Fibroblast of the aortic adventitia (primary cell): ENCODE measurements around the gene MEAK7. TPM values are rescaled to one million over a fixed set of nuclear protein-coding genes. Genes with fewer than 3 reads are reported as not detected.
"Not testable (repeated sequence)": the region's sequence is repeated elsewhere in the genome, so short reads cannot be mapped to it uniquely, and the experiment has no call there.

Experiments
- DNase-seq: peaks from one replicate; pipeline ENCODE4 v3.0.0-alpha.2; 2010; ENCODE audit warnings: low read depth
- H3K4me3 ChIP-seq: 2 replicates; pipeline ENCODE4 v1.5.1; 2011; ENCODE audit warnings: low read depth, mild to moderate bottlenecking, control low read depth, low read length, moderate library complexity
- total RNA-seq: library from RNA; depleted of rRNA; stranded (reverse); fragments of >200 nt; gene quantifications from 2 replicates; pipeline ENCODE4 v1.2.3, GENCODE V29; 2012; ENCODE audit warnings: low replicate concordance
- TF ChIP-seq, protein P1 (sequence below): IDR thresholded peaks from 2 replicates; pipeline ENCODE4 v1.5.1; 2011; ENCODE audit warnings: mild to moderate bottlenecking, low read length, control low read depth, inconsistent platforms; ENCODE audit not compliant: insufficient read depth

MEAK7 gene
- total RNA-seq, 1 donor = 19.1 TPM

DNA sequence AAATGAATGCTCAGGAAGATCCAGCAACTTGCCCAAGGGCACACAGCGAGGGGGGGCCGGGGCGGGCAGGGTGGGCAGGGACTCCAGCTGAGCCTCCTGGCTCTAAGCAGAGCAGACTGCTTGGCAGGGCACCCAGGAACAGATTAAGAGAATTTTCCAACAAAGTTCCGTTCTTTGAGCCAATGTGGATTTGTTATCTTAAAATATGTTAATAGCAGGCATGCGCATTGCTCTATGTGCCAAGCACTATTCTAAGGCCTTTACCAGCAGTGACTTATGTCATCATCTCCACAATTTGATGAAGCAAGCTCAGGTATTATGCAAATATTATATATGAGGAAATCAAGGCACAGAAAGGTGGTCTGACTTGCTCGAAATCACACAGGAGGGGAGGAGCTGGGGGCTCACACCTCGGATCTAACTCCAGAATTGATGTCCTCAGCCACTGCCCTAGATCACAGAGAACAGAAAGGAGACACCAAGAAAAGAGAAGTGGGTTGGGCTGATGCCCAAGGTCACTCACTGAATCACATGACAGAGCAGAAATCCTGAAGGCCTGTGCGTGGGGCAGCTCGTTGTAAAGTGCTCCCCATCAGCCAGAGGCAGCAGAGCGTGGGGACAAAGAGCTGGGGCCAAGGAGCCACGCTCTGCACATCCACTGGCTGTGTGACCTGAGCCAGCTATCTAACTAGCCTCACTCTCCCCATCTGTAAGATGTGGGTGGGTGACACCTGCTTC, 23.2 kb upstream of the MEAK7 start:
- H3K4me3 ChIP-seq = no peak overlapping the region
- TF ChIP-seq, protein P1, sequence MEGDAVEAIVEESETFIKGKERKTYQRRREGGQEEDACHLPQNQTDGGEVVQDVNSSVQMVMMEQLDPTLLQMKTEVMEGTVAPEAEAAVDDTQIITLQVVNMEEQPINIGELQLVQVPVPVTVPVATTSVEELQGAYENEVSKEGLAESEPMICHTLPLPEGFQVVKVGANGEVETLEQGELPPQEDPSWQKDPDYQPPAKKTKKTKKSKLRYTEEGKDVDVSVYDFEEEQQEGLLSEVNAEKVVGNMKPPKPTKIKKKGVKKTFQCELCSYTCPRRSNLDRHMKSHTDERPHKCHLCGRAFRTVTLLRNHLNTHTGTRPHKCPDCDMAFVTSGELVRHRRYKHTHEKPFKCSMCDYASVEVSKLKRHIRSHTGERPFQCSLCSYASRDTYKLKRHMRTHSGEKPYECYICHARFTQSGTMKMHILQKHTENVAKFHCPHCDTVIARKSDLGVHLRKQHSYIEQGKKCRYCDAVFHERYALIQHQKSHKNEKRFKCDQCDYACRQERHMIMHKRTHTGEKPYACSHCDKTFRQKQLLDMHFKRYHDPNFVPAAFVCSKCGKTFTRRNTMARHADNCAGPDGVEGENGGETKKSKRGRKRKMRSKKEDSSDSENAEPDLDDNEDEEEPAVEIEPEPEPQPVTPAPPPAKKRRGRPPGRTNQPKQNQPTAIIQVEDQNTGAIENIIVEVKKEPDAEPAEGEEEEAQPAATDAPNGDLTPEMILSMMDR = no peak
- DNase-seq = peak; percentile 69

DNA sequence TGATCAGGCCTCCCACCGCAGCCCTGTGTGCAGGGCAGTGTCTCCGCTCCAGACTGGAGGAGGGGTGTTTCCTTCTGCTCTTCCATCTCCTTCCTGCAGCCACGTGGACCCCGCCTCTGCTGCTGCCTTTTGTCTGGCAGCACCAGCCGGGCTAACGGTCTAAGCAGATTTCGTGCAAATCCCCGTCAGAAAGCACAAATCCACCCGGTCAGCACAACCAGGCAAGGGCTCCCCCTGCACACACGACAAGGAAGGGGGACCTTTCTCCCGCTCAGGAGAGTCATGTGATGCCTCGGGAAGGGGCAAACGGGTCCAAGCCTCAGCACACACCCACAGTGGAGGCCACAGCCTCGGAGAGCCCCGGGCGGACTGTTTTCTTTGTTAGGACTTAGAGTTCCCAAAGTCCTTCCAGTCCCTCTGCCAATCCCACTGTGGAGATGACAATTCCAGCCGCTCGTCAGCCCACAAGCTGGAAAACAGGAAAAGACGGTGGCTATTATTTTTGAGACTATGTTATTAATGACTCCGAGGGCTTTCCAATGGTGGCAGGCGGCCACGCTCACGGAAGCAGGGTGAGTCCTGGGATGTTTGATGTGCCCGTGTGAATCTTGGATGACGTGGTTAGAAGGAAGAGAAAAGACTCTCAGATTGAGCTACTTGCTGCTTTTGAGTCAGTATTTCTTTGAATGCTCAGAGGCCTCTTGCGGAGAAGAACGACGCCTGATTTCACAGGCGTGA, 22.5 kb upstream of the MEAK7 start:
- TF ChIP-seq, protein P1 = no peak
- no peak overlapping the region for H3K4me3 ChIP-seq
- peak; percentile 73 for DNase-seq

DNA sequence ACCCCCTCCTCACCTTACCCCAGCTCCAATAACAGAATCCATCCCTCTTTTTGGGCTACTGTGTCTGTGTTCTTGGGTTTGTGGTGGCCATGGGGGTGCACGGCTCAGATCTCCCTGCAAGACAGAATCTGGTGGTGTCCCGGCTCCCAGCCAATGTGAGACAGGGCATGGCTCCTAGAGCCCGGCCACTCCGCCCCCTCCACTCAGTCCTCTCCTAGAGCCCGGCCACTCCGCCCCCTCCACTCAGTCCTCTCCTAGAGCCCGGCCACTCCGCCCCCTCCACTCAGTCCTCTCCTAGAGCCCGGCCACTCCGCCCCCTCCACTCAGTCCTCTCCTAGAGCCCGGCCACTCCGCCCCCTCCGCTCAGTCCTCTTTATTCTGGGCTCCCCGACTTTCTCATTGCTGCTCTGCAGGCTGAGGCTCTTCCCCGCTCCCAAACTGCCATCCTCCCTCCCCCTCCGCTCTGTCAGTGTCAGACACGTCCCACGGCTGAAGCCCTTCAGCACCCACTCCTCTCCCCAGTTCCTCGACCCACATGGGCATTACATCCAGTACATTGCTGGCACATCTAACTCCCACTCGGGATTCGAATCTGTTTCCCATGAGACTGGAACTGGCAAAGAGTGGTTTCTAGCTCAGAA, 20.6 kb upstream of the MEAK7 start:
- DNase-seq, H3K4me3 ChIP-seq: not testable (repeated sequence)

DNA sequence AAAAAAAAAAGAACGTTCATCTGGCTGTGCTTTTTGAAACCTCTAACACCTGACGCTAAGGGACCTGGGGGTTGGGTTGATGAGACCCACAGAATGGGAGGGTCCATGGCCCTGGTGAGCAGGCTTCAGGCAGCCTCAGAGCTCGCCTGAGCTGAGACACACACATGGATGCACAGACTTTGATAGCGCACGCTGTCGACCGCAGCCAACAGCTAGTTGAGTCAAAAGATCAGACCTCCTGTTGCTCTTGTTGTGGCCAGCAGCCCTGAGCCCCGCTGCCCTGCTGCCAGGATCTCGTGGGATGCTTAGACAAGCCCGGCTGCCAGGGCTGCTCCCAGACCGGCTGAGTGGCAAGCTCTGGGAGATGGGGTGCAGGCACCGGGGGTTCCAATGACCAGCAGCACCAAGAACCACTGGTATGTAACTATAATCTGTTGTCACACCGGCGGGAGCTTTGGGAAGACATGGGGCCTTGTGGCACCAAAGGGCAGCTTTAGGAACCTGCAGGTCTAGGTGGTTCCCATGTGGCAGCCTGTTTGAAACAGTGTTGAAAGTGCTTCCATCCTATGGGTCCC, 20.0 kb upstream of the MEAK7 start:
- no peak for DNase-seq
- TF ChIP-seq, protein P1 = no peak
- H3K4me3 ChIP-seq = no peak overlapping the region

DNA sequence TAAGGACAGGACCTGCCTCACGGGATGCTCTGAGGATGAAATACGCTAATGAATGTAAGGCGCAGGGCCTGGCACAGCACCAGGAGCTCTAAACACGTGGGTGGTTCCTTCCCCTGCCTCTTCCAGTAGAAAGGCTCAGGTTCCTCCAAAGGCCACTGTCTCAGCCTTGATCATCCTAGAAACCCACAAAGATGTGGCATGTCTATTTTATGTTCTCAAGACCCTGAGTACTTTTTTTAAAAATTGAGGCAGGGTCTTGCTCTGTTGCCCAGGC, 17.0 kb upstream of the MEAK7 start:
- DNase-seq = no peak
- TF ChIP-seq, protein P1 = no peak

DNA sequence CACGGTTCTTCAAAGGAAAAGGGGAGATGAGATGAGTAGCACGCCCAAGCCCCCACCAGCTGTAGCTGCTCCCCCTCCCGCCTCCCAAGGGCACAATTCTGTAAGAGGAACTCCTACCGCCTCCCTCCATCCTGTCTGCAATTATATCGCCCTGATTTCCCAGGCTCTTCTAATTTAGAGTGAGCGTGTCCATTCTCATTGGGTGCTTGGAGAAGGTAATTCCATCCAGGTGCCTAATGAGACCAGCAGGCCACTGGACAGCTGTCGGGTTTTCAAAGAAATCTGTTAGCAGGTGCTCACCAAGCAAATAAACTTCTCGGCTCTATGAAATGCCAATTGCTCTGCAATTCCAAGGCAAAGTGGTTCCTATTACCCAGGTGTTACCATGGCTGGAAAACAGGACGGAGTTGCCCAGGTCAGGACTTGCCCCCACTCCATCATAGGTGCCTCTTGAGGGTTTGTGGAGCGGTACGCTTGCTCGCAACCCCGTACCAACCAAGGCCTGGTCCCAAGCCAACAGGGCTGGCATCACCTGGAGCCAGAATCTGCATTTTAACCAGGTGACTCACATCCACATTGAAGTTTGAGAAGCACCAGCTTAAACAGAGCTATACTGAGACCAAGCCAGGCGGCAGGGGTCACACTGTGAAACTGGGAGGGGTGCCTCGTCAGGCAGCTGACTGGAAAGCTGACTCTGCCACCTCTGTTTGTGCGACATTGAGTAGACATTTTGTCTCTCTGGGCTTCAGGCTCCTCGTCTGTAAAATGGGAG, 16.5 kb upstream of the MEAK7 start:
- TF ChIP-seq, protein P1 = no peak
- H3K4me3 ChIP-seq = no peak overlapping the region
- DNase-seq = no peak

More for the DNA sequence above, 17.0 kb upstream of the MEAK7 start:
- H3K4me3 ChIP-seq = no peak overlapping the region
